CD1c-positive myeloid dendritic cell (primary cell): ENCODE measurements around the gene IL6R.

Experiments
- DNase-seq: peaks from one replicate; pipeline ENCODE4 v3.0.0-alpha.2; 2016; ENCODE audit errors: extremely low spot score

The IL6R gene

GRCh38 chr1:154517661-154518060, 112.5 kb downstream of the IL6R start:
- no peak for DNase-seq
